Lower leg skin (tissue), 4 donors: ENCODE data around the gene CRB2. TPM values are rescaled to one million over a fixed set of nuclear protein-coding genes. Genes with fewer than 3 reads are reported as not detected.

Source experiments
- DNase-seq, 2 donors: peaks; one replicate each; pipeline ENCODE4 v3.0.0-alpha.2; 2019; ENCODE audit warnings: low spot score in 2 of 2
- H3K4me3 ChIP-seq: fragments of 200-600 bp; sonication (generic); 2 replicates; pipeline ENCODE4 v1.5.1; 2017; ENCODE audit warnings: mild to moderate bottlenecking, low read depth; ENCODE audit not compliant: poor library complexity, severe bottlenecking
- POLR2A ChIP-seq, 2 donors: fragments of 450-650 bp; IDR thresholded peaks; one replicate each; pipeline ENCODE4 v1.6.1; 2016 to 2017; ENCODE audit warnings: antibody characterized with exemption in 2 of 2, mild to moderate bottlenecking in 1 of 2, moderate library complexity in 1 of 2
- WGBS, 2 donors: methylation state at CpG; one replicate each; pipeline ENCODE4 v1.1.5; 2018; 5-methylcytosine and 5-hydroxymethylcytosine counted together
- intact Hi-C: fragments of 100-400 bp; cut with DNase I; formaldehyde crosslinking; loops from one replicate; pipeline ENCODE4 v1.15.0; 2023; ENCODE audit warnings: low total_unique reads
- total RNA-seq, 4 donors: library from RNA; depleted of rRNA; stranded (reverse); fragments of >200 nt; gene quantifications; one replicate each; pipeline ENCODE4 v1.1.0, GENCODE V29; 2016
- TF ChIP-seq, protein P1 (sequence below), 3 donors: fragments of 450-650 bp; IDR thresholded peaks; one replicate each; pipeline ENCODE4 v1.5.1; 2016; ENCODE audit warnings: antibody characterized with exemption in 3 of 3, mild to moderate bottlenecking in 3 of 3, moderate library complexity in 2 of 3

The CRB2 gene
- total RNA-seq, 4 donors from 2014 or later, result not detected

DNA sequence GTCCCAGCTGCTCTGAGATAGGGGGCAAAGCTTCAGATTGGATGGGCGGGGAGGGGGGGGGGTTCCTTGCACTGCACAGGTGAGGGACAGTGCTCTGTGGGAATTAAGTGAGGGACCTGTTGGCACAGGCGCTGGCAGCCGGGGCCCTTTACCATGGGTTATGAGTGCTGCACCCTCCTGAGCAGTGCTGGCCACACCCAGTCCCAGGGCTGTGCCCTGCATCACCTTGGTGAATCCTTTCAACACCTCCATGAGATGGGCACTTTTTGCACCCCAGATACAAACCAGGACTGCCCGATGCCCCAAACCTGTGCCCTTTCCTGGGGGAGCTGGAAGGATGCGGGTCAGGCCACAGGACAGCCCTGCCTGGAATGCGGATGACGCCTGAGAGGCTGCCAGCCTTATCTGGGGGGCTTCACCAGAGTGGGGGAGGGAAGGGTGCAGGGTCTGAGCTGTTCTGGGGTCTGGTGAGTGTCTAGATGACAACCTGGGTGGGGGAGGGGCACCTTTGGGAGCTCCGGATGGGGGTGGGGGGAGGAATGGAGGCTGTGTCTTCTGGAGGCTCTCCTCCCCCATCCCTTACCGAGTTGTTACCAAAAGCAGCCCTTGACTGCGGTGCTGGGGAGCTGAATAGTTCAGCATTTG lies 5.2 kb downstream of the CRB2 start:
- 65 to 68% methylated on average over 8 to 9 of the region's 10 CpGs for WGBS, 2 donors
- no peak for TF ChIP-seq POLR2A (IDR thresholded peaks at IDR 0.05)
- TF ChIP-seq, protein P1, sequence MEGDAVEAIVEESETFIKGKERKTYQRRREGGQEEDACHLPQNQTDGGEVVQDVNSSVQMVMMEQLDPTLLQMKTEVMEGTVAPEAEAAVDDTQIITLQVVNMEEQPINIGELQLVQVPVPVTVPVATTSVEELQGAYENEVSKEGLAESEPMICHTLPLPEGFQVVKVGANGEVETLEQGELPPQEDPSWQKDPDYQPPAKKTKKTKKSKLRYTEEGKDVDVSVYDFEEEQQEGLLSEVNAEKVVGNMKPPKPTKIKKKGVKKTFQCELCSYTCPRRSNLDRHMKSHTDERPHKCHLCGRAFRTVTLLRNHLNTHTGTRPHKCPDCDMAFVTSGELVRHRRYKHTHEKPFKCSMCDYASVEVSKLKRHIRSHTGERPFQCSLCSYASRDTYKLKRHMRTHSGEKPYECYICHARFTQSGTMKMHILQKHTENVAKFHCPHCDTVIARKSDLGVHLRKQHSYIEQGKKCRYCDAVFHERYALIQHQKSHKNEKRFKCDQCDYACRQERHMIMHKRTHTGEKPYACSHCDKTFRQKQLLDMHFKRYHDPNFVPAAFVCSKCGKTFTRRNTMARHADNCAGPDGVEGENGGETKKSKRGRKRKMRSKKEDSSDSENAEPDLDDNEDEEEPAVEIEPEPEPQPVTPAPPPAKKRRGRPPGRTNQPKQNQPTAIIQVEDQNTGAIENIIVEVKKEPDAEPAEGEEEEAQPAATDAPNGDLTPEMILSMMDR (IDR thresholded peaks at IDR 0.05), result no peak
- no peak for DNase-seq
- intact Hi-C loops, result no loop called here
- no peak overlapping the region for H3K4me3 ChIP-seq

DNA sequence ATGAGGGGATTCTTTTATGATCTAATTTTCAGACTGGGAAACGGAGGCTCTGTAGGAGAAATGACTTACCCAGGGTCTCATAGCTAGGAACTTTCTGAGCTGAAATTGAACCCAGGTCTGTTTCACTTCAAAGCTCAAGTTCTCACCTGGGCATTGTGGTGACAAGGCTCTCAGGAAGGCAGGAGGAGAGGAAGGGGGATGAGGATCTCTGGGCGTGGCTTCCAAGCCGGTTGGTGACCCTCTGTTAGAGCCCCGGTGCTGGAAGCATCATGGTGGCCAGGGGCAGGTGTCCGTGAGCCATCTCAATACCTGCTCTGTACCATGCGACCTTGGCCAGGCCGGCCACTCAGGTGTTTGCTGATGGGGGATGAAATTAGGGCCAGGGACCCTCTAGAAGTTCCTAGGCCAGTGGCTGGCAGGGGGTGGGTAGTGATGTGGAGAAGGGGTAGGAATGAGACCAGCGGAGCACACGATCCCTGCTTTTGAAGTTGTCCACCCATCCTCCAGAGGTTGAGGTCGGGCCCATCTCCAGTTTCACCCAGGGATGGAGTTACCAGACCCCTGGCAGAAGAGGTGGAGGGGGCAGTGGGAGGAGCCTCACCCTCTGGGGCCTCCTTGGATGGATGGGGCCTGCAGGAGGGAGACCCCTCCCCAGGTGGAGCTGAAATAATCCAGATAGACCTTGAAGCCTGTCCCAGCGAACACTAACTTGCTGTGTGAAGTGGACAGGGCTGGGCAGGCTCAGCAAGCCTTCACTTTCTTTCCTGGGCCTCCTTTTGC lies 5.9 kb downstream of the CRB2 start:
- H3K4me3 ChIP-seq, result no peak overlapping the region
- intact Hi-C loops, result no loop called here
- DNase-seq, result no peak
- 65 to 70% methylated on average over 11 of the region's 11 CpGs for WGBS, 2 donors
- TF ChIP-seq, protein P1 (IDR thresholded peaks at IDR 0.05), result no peak
- no peak for TF ChIP-seq POLR2A (IDR thresholded peaks at IDR 0.05)

DNA sequence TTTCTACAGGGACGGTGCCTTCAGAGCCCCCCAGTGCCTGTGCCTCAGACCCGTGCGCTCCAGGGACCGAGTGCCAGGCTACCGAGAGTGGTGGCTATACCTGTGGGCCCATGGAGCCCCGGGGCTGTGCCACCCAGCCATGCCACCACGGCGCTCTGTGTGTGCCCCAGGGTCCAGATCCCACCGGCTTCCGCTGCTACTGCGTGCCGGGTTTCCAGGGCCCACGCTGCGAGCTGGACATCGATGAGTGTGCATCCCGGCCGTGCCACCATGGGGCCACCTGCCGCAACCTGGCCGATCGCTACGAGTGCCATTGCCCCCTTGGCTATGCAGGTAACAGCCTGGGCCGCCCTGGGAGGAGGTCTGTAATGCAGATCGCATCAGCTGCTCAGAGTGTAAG lies 6.9 kb downstream of the CRB2 start:
- intact Hi-C loops, result no loop called here
- no peak for DNase-seq
- no peak overlapping the region for H3K4me3 ChIP-seq
- WGBS, 2 donors, result 81 to 91% methylated on average over 19 to 22 of the region's 23 CpGs
- no peak for TF ChIP-seq POLR2A (IDR thresholded peaks at IDR 0.05)
- TF ChIP-seq, protein P1 (IDR thresholded peaks at IDR 0.05), result no peak

DNA sequence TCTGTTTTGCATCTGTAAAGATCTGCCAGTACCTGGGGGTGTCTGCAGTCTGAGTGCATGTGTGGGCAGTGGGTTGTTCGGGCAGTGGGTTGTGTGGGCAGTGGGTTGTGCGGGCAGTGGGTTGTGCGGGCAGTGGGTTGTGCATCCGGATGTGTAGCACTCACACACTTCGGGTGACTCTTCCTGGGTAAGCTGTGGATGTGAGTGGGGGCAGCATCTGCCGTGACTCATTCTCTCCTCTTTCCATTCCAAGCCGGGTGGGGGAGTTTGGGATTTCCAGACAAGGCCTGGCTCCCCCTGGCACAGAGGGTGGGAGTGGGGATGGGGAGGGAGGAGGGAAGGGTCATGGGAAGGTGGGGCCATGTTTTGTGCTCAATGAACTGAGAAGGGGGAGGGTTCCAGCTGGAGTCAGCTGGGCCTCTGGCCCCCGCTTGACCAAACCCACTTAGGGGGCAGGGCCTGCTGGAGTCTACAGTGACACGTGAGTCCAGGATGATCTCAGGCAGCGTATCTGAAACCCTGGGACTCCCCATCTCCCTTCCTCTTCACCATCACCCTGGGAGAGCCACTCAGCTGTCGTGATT lies 8.3 kb downstream of the CRB2 start:
- intact Hi-C loops, result no loop called here
- no peak for DNase-seq
- TF ChIP-seq, protein P1 (IDR thresholded peaks at IDR 0.05), result no peak
- TF ChIP-seq POLR2A (IDR thresholded peaks at IDR 0.05), result no peak
- no peak overlapping the region for H3K4me3 ChIP-seq
- WGBS, 2 donors, result 37 to 50% methylated on average over 11 of the region's 11 CpGs

DNA sequence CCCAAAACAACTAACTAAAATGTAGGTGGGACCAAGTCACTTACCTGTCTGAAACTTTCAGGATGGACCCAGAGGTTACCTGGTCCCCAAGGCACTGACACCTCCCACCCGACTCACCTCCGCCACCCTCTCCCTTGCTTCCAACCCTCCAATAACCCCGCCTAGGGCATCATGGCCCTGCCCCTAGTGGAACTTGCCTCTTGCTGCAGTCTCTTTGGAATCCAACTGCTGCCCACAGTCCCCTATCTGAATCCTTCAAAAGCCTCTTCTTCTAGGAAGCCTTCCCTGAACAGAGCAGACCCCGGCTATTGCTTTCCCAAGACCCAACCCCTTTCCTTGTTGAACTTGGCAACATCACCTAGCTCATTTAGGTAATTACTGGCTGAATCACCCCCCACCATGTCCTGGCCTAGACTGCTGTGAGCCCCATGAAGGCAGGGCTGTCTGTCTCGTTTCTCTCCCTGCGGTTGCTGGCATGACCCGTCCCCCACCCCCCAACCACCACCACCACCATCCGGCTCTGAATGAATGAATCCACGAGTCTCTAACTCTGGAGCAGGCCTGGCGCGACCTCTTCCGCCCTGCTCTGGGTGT lies 9.4 kb downstream of the CRB2 start:
- no peak for TF ChIP-seq POLR2A (IDR thresholded peaks at IDR 0.05)
- TF ChIP-seq, protein P1 (IDR thresholded peaks at IDR 0.05), result no peak
- WGBS, 2 donors, result 82 to 83% methylated on average over 12 of the region's 12 CpGs
- no peak for DNase-seq
- H3K4me3 ChIP-seq, result no peak overlapping the region
- intact Hi-C loops, result no loop called here
